ENCODE results near the gene ELK4. TPM values are rescaled to one million over a fixed set of nuclear protein-coding genes. Genes with fewer than 3 reads are reported as not detected.

ELK4 gene
- total RNA-seq, 1 experiment from 2014 or later, result 31.2 TPM

DNA sequence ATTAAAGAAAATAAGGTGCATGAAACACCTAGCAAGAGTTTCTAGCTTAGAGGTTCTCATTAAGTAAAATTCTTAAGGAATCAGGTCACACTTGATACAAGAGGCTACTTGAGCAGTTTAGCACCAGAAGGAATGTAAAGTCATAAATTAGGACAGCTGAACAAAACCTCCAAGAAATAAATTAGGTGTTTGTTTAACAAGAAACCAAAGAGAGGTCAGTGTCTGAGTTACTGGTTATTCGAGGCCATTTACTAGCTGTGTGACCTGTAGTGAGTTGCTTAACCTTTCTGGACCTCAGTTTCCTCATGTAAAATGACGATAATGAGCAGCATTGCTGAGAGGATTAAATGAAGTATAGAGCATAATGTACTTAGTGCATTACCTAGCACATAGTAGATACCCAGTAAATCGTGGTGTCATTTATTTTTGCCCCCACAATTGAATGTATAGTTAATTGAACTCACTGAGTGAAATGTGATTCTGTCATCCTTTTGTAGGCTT is 908 bp upstream of the ELK4 start:
- Histone ChIP-seq H3K4ac (ENCODE audit: low read depth, low read length) (no peak overlapping the region), H2AK5ac (ENCODE audit: insufficient read length, low read length) (no peak overlapping the region), H3K23me2 (ENCODE audit: insufficient read length, low read depth, low read length, poor library complexity, severe bottlenecking) (peaks cover 8% of the 10 kb centered on the region), H2BK15ac (ENCODE audit: low read depth, low read length) (no peak overlapping the region), H3K18ac (ENCODE audit: insufficient read length, low read depth, low read length) (no peak overlapping the region), H3K27ac (ENCODE audit: insufficient read length, low read depth, low read length) (no peak overlapping the region), H4K20me1 (ENCODE audit: control insufficient read depth, insufficient read depth, insufficient read length) (no peaks in the 10 kb centered on the region), H3T11ph (ENCODE audit: low read length) (no peak overlapping the region), H2BK20ac (ENCODE audit: low read depth, low read length, poor library complexity, severe bottlenecking) (no peak overlapping the region), H3K23ac (ENCODE audit: insufficient read length, low read depth, low read length) (no peak overlapping the region), H4K8ac (replicated peaks; ENCODE audit: insufficient read length, low read depth, low read length) (no peak overlapping the region), H3K27me3 (ENCODE audit: insufficient read depth, low read length) (no peaks in the 10 kb centered on the region), H3K4me1 (ENCODE audit: insufficient read depth, low read length) (no peaks in the 10 kb centered on the region), H4K91ac (ENCODE audit: insufficient read length, low read depth, low read length) (no peak overlapping the region), H3K4me2 (ENCODE audit: insufficient read depth, insufficient read length, low read length) (peak overlapping the region; percentile 89), H3K79me2 (ENCODE audit: insufficient read depth, low read length) (peaks cover 15% of the 10 kb centered on the region; the same call in 1 of the 2 replicates), H2BK5ac (ENCODE audit: insufficient read length, low read length) (no peak overlapping the region), H3K14ac (ENCODE audit: insufficient read depth, low read length) (no peak overlapping the region), H2AFZ (ENCODE audit: low read length) (no peak overlapping the region), H2BK12ac (ENCODE audit: insufficient read length, low read depth, low read length) (no peak overlapping the region), H4K5ac (ENCODE audit: insufficient read length, low read depth, low read length) (no peak overlapping the region), H2BK120ac (ENCODE audit: low read depth, low read length, poor library complexity, severe bottlenecking) (no peak overlapping the region), H3K56ac (ENCODE audit: insufficient read length, low read depth, low read length) (no peak overlapping the region), H3K79me1 (ENCODE audit: insufficient read depth, low read depth, low read length, poor library complexity, severe bottlenecking) (no peaks in the 10 kb centered on the region), H3K9me3 (ENCODE audit: control insufficient read depth, low read depth, low read length) (no peaks in the 10 kb centered on the region), H3K9ac (ENCODE audit: extremely low read depth, insufficient read length, low read length) (peak overlapping the region; percentile 57)
- no CpG with 5 or more reads among the region's 3 CpGs for WGBS (ENCODE audit: extremely low coverage, insufficient read length, low lambda C conversion rate)
- H3K27me3 Mint-ChIP-seq (ENCODE audit: low read depth), result peaks cover 6% of the 10 kb centered on the region
- TF ChIP-seq, protein P1, sequence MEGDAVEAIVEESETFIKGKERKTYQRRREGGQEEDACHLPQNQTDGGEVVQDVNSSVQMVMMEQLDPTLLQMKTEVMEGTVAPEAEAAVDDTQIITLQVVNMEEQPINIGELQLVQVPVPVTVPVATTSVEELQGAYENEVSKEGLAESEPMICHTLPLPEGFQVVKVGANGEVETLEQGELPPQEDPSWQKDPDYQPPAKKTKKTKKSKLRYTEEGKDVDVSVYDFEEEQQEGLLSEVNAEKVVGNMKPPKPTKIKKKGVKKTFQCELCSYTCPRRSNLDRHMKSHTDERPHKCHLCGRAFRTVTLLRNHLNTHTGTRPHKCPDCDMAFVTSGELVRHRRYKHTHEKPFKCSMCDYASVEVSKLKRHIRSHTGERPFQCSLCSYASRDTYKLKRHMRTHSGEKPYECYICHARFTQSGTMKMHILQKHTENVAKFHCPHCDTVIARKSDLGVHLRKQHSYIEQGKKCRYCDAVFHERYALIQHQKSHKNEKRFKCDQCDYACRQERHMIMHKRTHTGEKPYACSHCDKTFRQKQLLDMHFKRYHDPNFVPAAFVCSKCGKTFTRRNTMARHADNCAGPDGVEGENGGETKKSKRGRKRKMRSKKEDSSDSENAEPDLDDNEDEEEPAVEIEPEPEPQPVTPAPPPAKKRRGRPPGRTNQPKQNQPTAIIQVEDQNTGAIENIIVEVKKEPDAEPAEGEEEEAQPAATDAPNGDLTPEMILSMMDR (conservative IDR thresholded peaks at IDR 0.05), result no peak
- H3K9me3 Mint-ChIP-seq, result no peaks in the 10 kb centered on the region; a peak in 1 of 5 replicates
- no peak overlapping the region for H3K27ac Mint-ChIP-seq
- peak overlapping the region; percentile 81 to 90 for H3K4me3 Mint-ChIP-seq
- no peak for DNase-seq
- peaks cover 0 to 3% (median 1%) of the 10 kb centered on the region in 3 experiments; a peak in 3 of 7 replicates for H3K36me3 Mint-ChIP-seq (ENCODE audit: insufficient read depth in 1 of 3, low read depth in 3 of 3)
- peaks cover 17 to 18% of the 10 kb centered on the region in 2 experiments for H3K4me1 Mint-ChIP-seq
